Activated CD8-positive, alpha-beta T cell treated with anti-CD3 and anti-CD28 coated beads for 36 hours (primary cell): ENCODE measurements around the gene ITGA8. TPM values are rescaled to one million over a fixed set of nuclear protein-coding genes. Genes with fewer than 3 reads are reported as not detected.

Experiments used
- ATAC-seq: fragments of 200-7000 bp; cut with Tn5 transposase; one replicate; pipeline ENCODE4 v1.10.0; 2021; ENCODE audit warnings: mild to moderate bottlenecking, moderate library complexity
- CTCF ChIA-PET: fragments of 350-600 bp; sonication (Branson Sonifier 250); formaldehyde crosslinking; loops from one replicate; lab custom pipeline; 2021; ENCODE audit warnings: antibody characterized with exemption; lab: Charles Lee
- POLR2A ChIA-PET: fragments of 350-600 bp; sonication (Branson Sonifier 250); formaldehyde crosslinking; loops from one replicate; lab custom pipeline; 2021; ENCODE audit warnings: antibody characterized with exemption; lab: Charles Lee
- DNase-seq: peaks from one replicate; pipeline ENCODE4 v3.0.0-alpha.2; 2020
- H3K27ac Mint-ChIP-seq: one replicate; pipeline ENCODE4 v1.8.0; 2021; ENCODE audit warnings: mild to moderate bottlenecking, mixed read lengths
- H3K27me3 Mint-ChIP-seq: one replicate; pipeline ENCODE4 v1.8.0; 2021; ENCODE audit warnings: mixed read lengths
- H3K36me3 Mint-ChIP-seq: one replicate; pipeline ENCODE4 v1.8.0; 2021; ENCODE audit warnings: low read depth, mixed read lengths
- H3K4me1 Mint-ChIP-seq: one replicate; pipeline ENCODE4 v1.8.0; 2021; ENCODE audit warnings: low read depth, mixed read lengths
- H3K4me3 Mint-ChIP-seq: one replicate; pipeline ENCODE4 v1.8.0; 2021; ENCODE audit warnings: mild to moderate bottlenecking, moderate library complexity, mixed read lengths
- H3K9me3 Mint-ChIP-seq: one replicate; pipeline ENCODE4 v1.8.0; 2021; ENCODE audit warnings: mixed read lengths
- CTCF ChIP-seq: fragments of 200-600 bp; IDR thresholded peaks from one replicate; pipeline ENCODE4 v1.8.0; 2022; ENCODE audit warnings: antibody characterized with exemption, mild to moderate bottlenecking
- intact Hi-C: fragments of 100-400 bp; cut with micrococcal nuclease; formaldehyde crosslinking; loops from one replicate; pipeline ENCODE4 v1.10.0; 2022
- total RNA-seq, 2 experiments: library from RNA; stranded (reverse); gene quantifications; one replicate each; pipeline ENCODE4 v1.2.3, GENCODE V29; 2021

ITGA8 gene
- total RNA-seq, 2 experiments from 2014 or later = not detected

- CTCF ChIA-PET = no interaction called here
- Mint-ChIP-seq H3K36me3 (no peaks in the 10 kb centered on the region), H3K27me3 (peaks cover 6% of the 10 kb centered on the region), H3K9me3 (peaks cover 3% of the 10 kb centered on the region), H3K4me1 (no peaks in the 10 kb centered on the region), H3K27ac (no peak overlapping the region), H3K4me3 (no peak overlapping the region)
- TF ChIP-seq CTCF = no peak
- DNase-seq = no peak
- ATAC-seq = no peak
- POLR2A ChIA-PET = no interaction called here
- intact Hi-C loops = loop anchor here (10.0 kb wide), 1 partner anchor 291 kb away; no protein-coding TSS in a partner anchor
Measured at GRCh38 chr10:15725603-15726002, 5.9 kb upstream of the ITGA8 start.

- ChIA-PET CTCF (interaction anchor here (0.7 kb wide), 1 partner anchor 290 kb away, joined by 3 read pairs; no protein-coding TSS in a partner anchor), POLR2A (no interaction called here)
- TF ChIP-seq CTCF = no peak
- H3K4me1 Mint-ChIP-seq = no peaks in the 10 kb centered on the region
- DNase-seq = no peak
- intact Hi-C loops = loop anchor here (10.0 kb wide), 1 partner anchor 290 kb away; no protein-coding TSS in a partner anchor
- no peaks in the 10 kb centered on the region for H3K36me3 Mint-ChIP-seq
- ATAC-seq = no peak
- no peaks in the 10 kb centered on the region for H3K9me3 Mint-ChIP-seq
- peaks cover 14% of the 10 kb centered on the region for H3K27me3 Mint-ChIP-seq
- no peak overlapping the region for H3K27ac Mint-ChIP-seq
- no peak overlapping the region for H3K4me3 Mint-ChIP-seq
Measured at GRCh38 chr10:15724683-15725082, 5.0 kb upstream of the ITGA8 start.

- Mint-ChIP-seq H3K27ac (no peak overlapping the region), H3K9me3 (no peaks in the 10 kb centered on the region), H3K27me3 (peaks cover 18% of the 10 kb centered on the region), H3K4me3 (no peak overlapping the region), H3K4me1 (no peaks in the 10 kb centered on the region), H3K36me3 (no peaks in the 10 kb centered on the region)
- TF ChIP-seq CTCF = no peak
- ChIA-PET CTCF (no interaction called here), POLR2A (no interaction called here)
- intact Hi-C loops = loop anchor here (10.0 kb wide), 1 partner anchor 289 kb away; no protein-coding TSS in a partner anchor
- DNase-seq = no peak
- ATAC-seq = no peak
Measured at GRCh38 chr10:15723803-15724202, 4.1 kb upstream of the ITGA8 start.

GRCh38 chr10:15720635-15721287 is 1.0 kb upstream of the ITGA8 start:
- intact Hi-C loops = loop anchor here (10.0 kb wide), 1 partner anchor 286 kb away; no protein-coding TSS in a partner anchor
- no peak overlapping the region for H3K4me3 Mint-ChIP-seq
- ChIA-PET CTCF (no interaction called here), POLR2A (no interaction called here)
- H3K27ac Mint-ChIP-seq = no peak overlapping the region
- H3K9me3 Mint-ChIP-seq = no peaks in the 10 kb centered on the region
- H3K4me1 Mint-ChIP-seq = no peaks in the 10 kb centered on the region
- ATAC-seq (no peak), DNase-seq (no peak)
- no peaks in the 10 kb centered on the region for H3K36me3 Mint-ChIP-seq
- no peak for TF ChIP-seq CTCF
- peaks cover 34% of the 10 kb centered on the region for H3K27me3 Mint-ChIP-seq
